GM23248 (cell line): ENCODE data around the gene NUP210. TPM values are rescaled to one million over a fixed set of nuclear protein-coding genes. Genes with fewer than 3 reads are reported as not detected.

Source experiments
- DNase-seq: peaks from one replicate; pipeline ENCODE4 v3.0.0-alpha.2; 2015
- H2AFZ ChIP-seq: fragments of 200-600 bp; sonication (generic); 2 replicates; pipeline ENCODE4 v1.6.1; 2016; ENCODE audit warnings: antibody characterized with exemption
- H3F3A ChIP-seq: fragments of 200-600 bp; sonication (generic); 2 replicates; pipeline ENCODE4 v1.6.1; 2016; ENCODE audit warnings: mild to moderate bottlenecking, antibody characterized with exemption, mixed run types; ENCODE audit not compliant: insufficient read depth
- H3K27ac ChIP-seq: fragments of 200-600 bp; sonication (generic); 2 replicates; pipeline ENCODE4 v1.5.1; 2016; ENCODE audit warnings: mild to moderate bottlenecking
- H3K27me3 ChIP-seq: fragments of 200-600 bp; sonication (generic); replicated peaks from 2 replicates; pipeline ENCODE4 v1.6.1; 2016; ENCODE audit warnings: mild to moderate bottlenecking; ENCODE audit not compliant: insufficient read depth
- H3K36me3 ChIP-seq: fragments of 200-600 bp; sonication (generic); 2 replicates; pipeline ENCODE4 v1.6.1; 2016; ENCODE audit warnings: low read depth, mild to moderate bottlenecking
- H3K4me1 ChIP-seq: fragments of 200-600 bp; sonication (generic); 2 replicates; pipeline ENCODE4 v1.6.1; 2016; ENCODE audit warnings: mild to moderate bottlenecking; ENCODE audit not compliant: insufficient read depth
- H3K4me2 ChIP-seq: fragments of 200-600 bp; sonication (generic); one replicate; pipeline ENCODE4 v1.6.1; 2016; ENCODE audit warnings: mild to moderate bottlenecking; ENCODE audit not compliant: unreplicated experiment
- H3K4me3 ChIP-seq: fragments of 200-600 bp; sonication (generic); 2 replicates; pipeline ENCODE4 v1.5.1; 2016; ENCODE audit warnings: mild to moderate bottlenecking
- H3K79me2 ChIP-seq: fragments of 200-600 bp; sonication (generic); 2 replicates; pipeline ENCODE4 v1.6.1; 2016; ENCODE audit warnings: mild to moderate bottlenecking; ENCODE audit not compliant: insufficient read depth
- H3K9ac ChIP-seq: fragments of 200-600 bp; sonication (generic); 2 replicates; pipeline ENCODE4 v1.6.1; 2016; ENCODE audit warnings: mild to moderate bottlenecking
- H3K9me2 ChIP-seq: fragments of 200-600 bp; sonication (generic); 2 replicates; pipeline ENCODE4 v1.6.1; 2016; ENCODE audit warnings: mixed run types, mild to moderate bottlenecking, moderate library complexity; ENCODE audit not compliant: insufficient read depth
- H3K9me3 ChIP-seq: fragments of 200-600 bp; sonication (generic); one replicate; pipeline ENCODE4 v1.6.1; 2017; ENCODE audit warnings: low read depth
- H4K20me1 ChIP-seq: fragments of 200-600 bp; sonication (generic); 2 replicates; pipeline ENCODE4 v1.6.0; 2016; ENCODE audit not compliant: insufficient read depth
- EZH2 ChIP-seq: fragments of 200-600 bp; sonication (generic); IDR thresholded peaks from 2 replicates; pipeline ENCODE4 v1.6.1; 2018; ENCODE audit warnings: antibody characterized with exemption, mild to moderate bottlenecking; ENCODE audit not compliant: insufficient read depth, poor library complexity, severe bottlenecking
- EZH2phosphoT487 ChIP-seq: fragments of 200-600 bp; sonication (generic); IDR thresholded peaks from 2 replicates; pipeline ENCODE4 v1.6.1; 2018; ENCODE audit warnings: antibody characterized with exemption, moderate library complexity, mild to moderate bottlenecking, low read depth; ENCODE audit not compliant: insufficient read depth
- WGBS, 2 experiments: methylation state at CpG; one replicate each; pipeline ENCODE4 v1.1.6; 2015 to 2017; ENCODE audit warnings: low lambda C conversion rate in 2 of 2, low coverage in 1 of 2; ENCODE audit errors: missing lambda C conversion rate in 2 of 2; 5-methylcytosine and 5-hydroxymethylcytosine counted together
- in situ Hi-C: fragments of 300-500 bp; cut with MboI; formaldehyde crosslinking; loops from 2 replicates; pipeline ENCODE4 v1.15.0; 2020
- polyA plus RNA-seq: library from polyadenylated mRNA; unstranded; fragments of >200 nt; fragmentation: Nextera tagmentation; extraction: Ambion mirVana; gene quantifications from 2 replicates; pipeline ENCODE4 v1.2.1, GENCODE V29; 2016
- small RNA-seq: library from RNA; depleted of rRNA; stranded (forward); fragments of <200 nt; gene quantifications from one replicate; pipeline ENCODE3, GENCODE V24; 2014; ENCODE audit warnings: low read depth, low replicate concordance
- total RNA-seq: library from RNA; depleted of rRNA; stranded (reverse); fragments of >200 nt; shearing (Covaris generic); gene quantifications from 2 replicates; pipeline ENCODE4 v1.2.3, GENCODE V29; 2014; rRNA removed

The NUP210 gene
- total and polyA plus RNA-seq, 2 experiments from 2014 or later, result 0.04 TPM; not detected in 1

DNA sequence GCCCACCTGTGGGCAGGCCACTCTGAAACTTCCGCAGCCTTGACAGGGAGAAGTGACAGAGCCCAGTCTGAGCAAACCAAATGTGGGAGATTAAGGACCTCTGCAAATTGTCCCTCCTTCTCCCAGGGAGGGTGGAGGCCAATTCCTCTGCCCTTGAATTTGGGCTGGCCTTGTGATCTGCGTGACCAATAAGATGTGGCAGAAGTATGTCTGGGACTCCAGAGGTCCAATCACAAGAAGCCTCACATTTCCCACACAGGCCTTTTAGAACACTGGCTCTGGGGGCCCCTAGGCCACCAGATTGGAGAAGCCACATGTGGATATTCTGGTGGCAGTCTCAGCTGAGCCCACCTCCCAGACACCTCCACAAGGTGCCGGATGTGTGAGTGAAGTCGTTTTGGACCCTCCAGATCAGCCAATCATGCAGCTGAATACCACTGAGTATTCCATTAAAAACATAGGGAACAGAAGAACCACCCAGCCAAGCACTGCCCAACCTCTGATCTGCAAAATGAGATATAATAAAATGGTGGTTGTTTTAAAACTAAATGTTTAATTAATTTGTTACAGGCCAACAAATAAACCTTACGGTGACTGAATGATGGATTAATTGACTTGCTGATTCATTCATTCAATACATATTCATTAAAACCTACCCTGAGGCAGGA lies 150.3 kb downstream of the NUP210 start:
- Histone ChIP-seq H3F3A (no peaks in the 10 kb centered on the region), H4K20me1 (no peaks in the 10 kb centered on the region), H3K79me2 (no peaks in the 10 kb centered on the region), H3K4me2 (no peak overlapping the region), H3K27ac (no peak overlapping the region), H3K4me1 (no peaks in the 10 kb centered on the region), H3K27me3 (peaks cover 3% of the 10 kb centered on the region), H3K9me3 (no peaks in the 10 kb centered on the region), H2AFZ (no peak overlapping the region), H3K36me3 (no peaks in the 10 kb centered on the region), H3K4me3 (no peak overlapping the region), H3K9me2 (no peaks in the 10 kb centered on the region), H3K9ac (no peak overlapping the region)
- no peak for TF ChIP-seq EZH2
- TF ChIP-seq EZH2phosphoT487, result no peak
- WGBS, 2 experiments, result 44% methylated on average over 5 of the region's 5 CpGs
- in situ Hi-C loops, result no loop called here
- no peak for DNase-seq

DNA sequence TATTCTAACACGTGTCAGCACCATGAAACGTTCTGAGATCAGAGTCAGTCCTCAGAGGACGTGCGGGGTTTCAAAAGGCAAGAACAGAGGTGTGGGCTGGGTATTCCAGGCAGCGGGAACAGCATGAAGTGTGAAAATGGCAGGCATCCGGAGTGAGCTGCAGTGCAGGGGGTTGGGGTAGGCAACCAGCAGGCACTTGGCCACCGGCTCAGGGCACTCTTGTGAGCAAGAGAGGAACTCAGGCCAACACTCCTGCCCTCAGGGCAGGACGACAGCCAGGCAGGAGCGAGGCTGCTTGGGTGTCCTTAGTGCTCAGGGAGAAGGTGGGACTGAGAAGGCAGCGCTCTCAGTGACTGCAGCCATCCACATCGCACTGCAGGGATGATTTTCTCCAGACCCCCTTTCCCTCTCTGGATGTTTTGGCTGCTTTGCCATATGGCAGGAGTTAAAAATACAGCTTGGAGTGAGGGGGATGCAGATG lies 151.1 kb downstream of the NUP210 start:
- Histone ChIP-seq H3K4me1 (no peaks in the 10 kb centered on the region), H3K27ac (no peak overlapping the region), H3K9ac (no peak overlapping the region), H3K36me3 (no peaks in the 10 kb centered on the region), H3K4me3 (no peak overlapping the region), H3K9me2 (no peaks in the 10 kb centered on the region), H3K4me2 (no peak overlapping the region), H3K9me3 (no peaks in the 10 kb centered on the region), H4K20me1 (no peaks in the 10 kb centered on the region), H3K79me2 (no peaks in the 10 kb centered on the region), H3F3A (no peaks in the 10 kb centered on the region), H2AFZ (no peak overlapping the region), H3K27me3 (no peaks in the 10 kb centered on the region; the same call in 1 of the 2 replicates)
- in situ Hi-C loops, result no loop called here
- no peak for DNase-seq
- WGBS, 2 experiments, result 2% methylated on average over 11 of the region's 11 CpGs
- TF ChIP-seq EZH2 (no peak), EZH2phosphoT487 (no peak)

DNA sequence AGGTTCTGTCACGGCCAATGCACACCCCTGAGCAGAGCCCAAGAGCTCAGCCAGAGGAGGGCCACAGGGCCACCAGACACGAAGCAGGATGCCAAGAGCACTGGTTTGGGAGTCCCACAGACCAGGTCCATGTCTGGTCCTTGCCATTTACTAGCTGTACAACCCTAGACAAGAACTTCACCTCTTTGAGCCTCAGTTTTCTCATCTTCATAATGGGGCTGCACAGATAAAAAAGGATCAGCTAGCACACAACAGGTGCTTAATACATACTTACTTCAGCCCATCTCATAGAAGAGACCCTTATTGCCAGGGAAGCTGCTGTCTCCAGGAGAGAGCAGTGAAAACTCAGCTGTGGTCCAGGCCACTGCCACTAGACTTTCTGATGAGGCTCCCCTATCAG lies 152.0 kb downstream of the NUP210 start:
- no peaks in the 10 kb centered on the region; the same call in 1 of the 2 replicates for H3K27me3 ChIP-seq
- 22 to 43% methylated on average over 2 of the region's 2 CpGs for WGBS, 2 experiments
- TF ChIP-seq EZH2phosphoT487 (no peak), EZH2 (no peak)

DNA sequence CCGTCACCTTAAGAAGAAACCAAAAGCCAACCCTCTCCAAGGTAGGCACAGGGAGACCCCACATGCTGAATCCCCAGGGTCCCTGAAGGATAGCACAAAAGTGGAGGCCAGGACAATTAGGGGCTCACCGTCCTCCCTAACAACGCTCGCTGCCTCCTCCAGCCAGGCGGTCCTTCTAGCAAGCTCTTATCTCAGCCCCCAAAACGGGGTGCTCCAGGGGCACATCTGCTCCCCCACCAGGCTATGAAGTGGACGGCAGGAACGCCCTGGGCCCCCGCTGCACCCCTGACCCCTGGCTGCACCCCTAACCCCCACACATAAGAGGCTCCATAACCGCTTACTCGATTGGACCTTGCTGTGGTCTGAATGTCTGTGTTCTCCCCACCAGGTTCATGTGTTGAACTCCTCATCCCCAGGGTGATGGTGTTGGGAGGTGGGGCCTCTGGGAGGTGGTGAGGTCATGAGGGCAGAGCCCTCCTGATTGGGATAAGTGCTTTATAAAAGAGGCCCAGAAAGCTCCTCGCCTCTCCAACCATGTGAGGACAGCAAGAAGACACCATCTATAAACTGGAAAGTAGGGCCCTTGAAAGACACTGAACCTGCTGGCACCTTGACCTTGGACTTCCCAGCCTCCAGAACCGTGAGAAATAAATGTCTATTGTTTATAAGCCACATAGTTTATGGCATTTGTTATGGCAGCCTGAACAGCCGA lies 153.3 kb downstream of the NUP210 start:
- no peaks in the 10 kb centered on the region for H3K79me2 ChIP-seq
- 56 to 57% methylated on average over 12 to 14 of the region's 14 CpGs for WGBS, 2 experiments
- H3K9me3 ChIP-seq, result no peaks in the 10 kb centered on the region
- H3K9me2 ChIP-seq, result no peaks in the 10 kb centered on the region
- H3K4me2 ChIP-seq, result no peak overlapping the region
- no peak overlapping the region for H3K4me3 ChIP-seq
- no peaks in the 10 kb centered on the region for H3K4me1 ChIP-seq
- no peaks in the 10 kb centered on the region; the same call in 1 of the 2 replicates for H3K27me3 ChIP-seq
- DNase-seq, result no peak
- H3K36me3 ChIP-seq, result no peaks in the 10 kb centered on the region
- H3K9ac ChIP-seq, result no peak overlapping the region
- H2AFZ ChIP-seq, result no peak overlapping the region
- no peak overlapping the region for H3K27ac ChIP-seq
- no peaks in the 10 kb centered on the region for H3F3A ChIP-seq
- no peaks in the 10 kb centered on the region for H4K20me1 ChIP-seq
- in situ Hi-C loops, result no loop called here
- TF ChIP-seq EZH2phosphoT487, result no peak
- no peak for TF ChIP-seq EZH2

More for the DNA sequence above, 152.0 kb downstream of the NUP210 start:
- Histone ChIP-seq H3K79me2 (no peaks in the 10 kb centered on the region), H3K4me3 (no peak overlapping the region), H3K9ac (no peak overlapping the region), H3K4me2 (no peak overlapping the region), H3F3A (no peaks in the 10 kb centered on the region), H3K9me3 (no peaks in the 10 kb centered on the region), H4K20me1 (no peaks in the 10 kb centered on the region), H2AFZ (no peak overlapping the region), H3K27ac (no peak overlapping the region), H3K36me3 (no peaks in the 10 kb centered on the region), H3K4me1 (no peaks in the 10 kb centered on the region), H3K9me2 (no peaks in the 10 kb centered on the region)
- in situ Hi-C loops, result no loop called here
- DNase-seq, result no peak

Small RNA genes lying within 50 kb of the gene (small RNA-seq; reads per million reads assigned to genes)
- gene AC027124.2, result not detected

Other genes with a start within 250 kb of the NUP210 start
- 8.7 and 12.2 TPM in 2 replicates for gene HDAC11, start 60.0 kb upstream of the NUP210 start, total RNA-seq
- gene HDAC11, start 60.0 kb upstream of the NUP210 start, polyA plus RNA-seq, result 11.7 and 12.1 TPM in 2 replicates
- 636 and 646 TPM in 2 replicates for gene FBLN2, start 128.8 kb upstream of the NUP210 start, total RNA-seq
- 447 and 468 TPM in 2 replicates for gene FBLN2, start 128.8 kb upstream of the NUP210 start, polyA plus RNA-seq